Measurements from ENCODE around the gene THRB. TPM values are rescaled to one million over a fixed set of nuclear protein-coding genes. Genes with fewer than 3 reads are reported as not detected.

The THRB gene
- total and polyA plus RNA-seq, 2 experiments from 2014 or later: 3.3 to 5.1 TPM

DNA sequence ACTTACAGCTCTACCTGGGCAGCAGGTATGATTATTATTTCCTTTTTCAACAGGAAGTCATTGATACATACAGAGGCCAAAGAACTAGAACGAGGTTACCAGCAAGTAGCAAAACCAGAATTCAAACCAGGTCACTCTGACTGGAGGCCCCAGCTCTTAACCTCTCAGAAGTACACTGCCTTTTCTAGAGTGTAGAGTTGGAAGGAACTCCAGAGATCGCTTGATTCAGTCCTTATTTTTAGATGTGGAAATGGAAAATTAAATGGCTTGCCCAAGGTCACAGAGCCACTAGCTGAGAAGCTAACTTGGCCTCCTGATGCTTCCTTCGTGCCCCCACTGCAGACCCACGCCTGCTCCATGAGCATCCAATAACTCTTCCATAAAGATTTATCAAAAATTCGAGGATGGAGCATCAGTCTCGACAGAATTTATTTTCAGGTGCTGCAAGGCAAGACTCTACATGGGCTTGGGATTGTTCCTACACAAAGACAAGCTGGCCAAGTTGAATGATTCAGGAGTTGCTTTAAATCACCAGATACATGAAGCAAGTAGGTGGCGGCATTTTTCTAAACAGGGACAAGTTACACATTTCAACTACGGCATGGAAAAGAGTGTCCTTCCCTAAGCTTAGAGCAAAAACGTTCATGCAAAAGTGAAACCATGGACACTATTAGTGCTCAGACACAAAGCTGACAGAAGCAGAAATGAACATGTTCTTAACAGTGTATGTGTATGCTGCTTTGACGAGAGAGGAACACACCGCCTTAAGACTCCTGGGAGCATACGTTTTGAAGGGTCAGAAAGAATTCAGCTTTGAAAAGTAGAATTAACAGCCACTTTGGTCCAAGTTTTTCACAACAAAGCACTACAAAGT, 235.7 kb downstream of the THRB start:
- no peak for DNase-seq
- Histone ChIP-seq H3K9me2 (ENCODE audit: insufficient read depth) (no peaks in the 10 kb centered on the region), H3F3A (ENCODE audit: insufficient read depth) (peaks cover 11% of the 10 kb centered on the region; the same call in 1 of the 2 replicates), H3K79me2 (ENCODE audit: insufficient read depth) (no peaks in the 10 kb centered on the region), H2AFZ (no peak overlapping the region), H3K27ac (no peak overlapping the region), H3K9ac (no peak overlapping the region), H3K27me3 (replicated peaks; ENCODE audit: insufficient read depth) (no peaks in the 10 kb centered on the region), H3K4me2 (ENCODE audit: unreplicated experiment) (no peak overlapping the region), H4K20me1 (ENCODE audit: insufficient read depth) (no peaks in the 10 kb centered on the region), H3K4me1 (ENCODE audit: insufficient read depth) (peaks cover 21% of the 10 kb centered on the region), H3K36me3 (ENCODE audit: low read depth) (no peaks in the 10 kb centered on the region), H3K9me3 (ENCODE audit: low read depth) (no peaks in the 10 kb centered on the region), H3K4me3 (no peak overlapping the region)
- in situ Hi-C loops (cut with MboI): loop anchor here (25.0 kb wide), 1 partner anchor 428 kb away; no protein-coding TSS in a partner anchor
- WGBS, 2 experiments (ENCODE audit: low coverage in 1 of 2, low lambda C conversion rate in 2 of 2, missing lambda C conversion rate in 2 of 2): 83 to 88% methylated on average over 12 of the region's 12 CpGs
- TF ChIP-seq EZH2phosphoT487 (IDR thresholded peaks at IDR 0.05; ENCODE audit: insufficient read depth, low read depth): no peak
- no peak for TF ChIP-seq EZH2 (IDR thresholded peaks at IDR 0.05; ENCODE audit: insufficient read depth, poor library complexity, severe bottlenecking)

DNA sequence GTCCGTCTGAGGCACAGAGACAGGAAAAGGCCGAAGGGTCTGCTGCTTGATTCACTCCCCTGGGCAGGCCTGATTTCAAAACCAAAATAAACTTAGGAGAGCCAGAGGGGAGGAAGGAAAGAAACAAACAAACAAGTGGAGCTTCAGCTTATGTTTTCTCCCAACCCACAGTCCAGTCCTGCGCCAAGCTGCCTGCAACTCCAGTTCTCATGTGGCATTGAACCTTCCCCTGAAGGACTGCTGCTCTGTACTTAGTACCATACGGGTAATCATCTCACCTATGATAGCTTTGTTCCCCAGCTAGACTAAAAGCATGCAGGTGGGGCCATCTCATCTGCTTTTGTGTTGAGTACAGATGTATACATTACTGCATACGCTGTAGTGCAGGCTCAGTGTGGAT, 236.4 kb downstream of the THRB start:
- no peak overlapping the region for H3K9ac ChIP-seq
- peaks cover 17% of the 10 kb centered on the region for H3F3A ChIP-seq (ENCODE audit: insufficient read depth)
- WGBS, 2 experiments (ENCODE audit: low coverage in 1 of 2, low lambda C conversion rate in 2 of 2, missing lambda C conversion rate in 2 of 2): 95 to 98% methylated on average over 5 of the region's 5 CpGs
- H3K4me1 ChIP-seq (ENCODE audit: insufficient read depth): peaks cover 26% of the 10 kb centered on the region
- in situ Hi-C loops (cut with MboI): loop anchor here (25.0 kb wide), 1 partner anchor 429 kb away; no protein-coding TSS in a partner anchor
- no peaks in the 10 kb centered on the region for H3K9me2 ChIP-seq (ENCODE audit: insufficient read depth)
- no peaks in the 10 kb centered on the region for H4K20me1 ChIP-seq (ENCODE audit: insufficient read depth)
- H3K9me3 ChIP-seq (ENCODE audit: low read depth): no peaks in the 10 kb centered on the region
- no peaks in the 10 kb centered on the region for H3K79me2 ChIP-seq (ENCODE audit: insufficient read depth)
- DNase-seq: no peak
- no peaks in the 10 kb centered on the region for H3K36me3 ChIP-seq (ENCODE audit: low read depth)
- no peaks in the 10 kb centered on the region for H3K27me3 ChIP-seq (replicated peaks; ENCODE audit: insufficient read depth)
- H3K4me3 ChIP-seq: no peak overlapping the region
- no peak for TF ChIP-seq EZH2 (IDR thresholded peaks at IDR 0.05; ENCODE audit: insufficient read depth, poor library complexity, severe bottlenecking)
- no peak for TF ChIP-seq EZH2phosphoT487 (IDR thresholded peaks at IDR 0.05; ENCODE audit: insufficient read depth, low read depth)
- no peak overlapping the region for H3K4me2 ChIP-seq (ENCODE audit: unreplicated experiment)
- H3K27ac ChIP-seq: no peak overlapping the region
- no peak overlapping the region for H2AFZ ChIP-seq

DNA sequence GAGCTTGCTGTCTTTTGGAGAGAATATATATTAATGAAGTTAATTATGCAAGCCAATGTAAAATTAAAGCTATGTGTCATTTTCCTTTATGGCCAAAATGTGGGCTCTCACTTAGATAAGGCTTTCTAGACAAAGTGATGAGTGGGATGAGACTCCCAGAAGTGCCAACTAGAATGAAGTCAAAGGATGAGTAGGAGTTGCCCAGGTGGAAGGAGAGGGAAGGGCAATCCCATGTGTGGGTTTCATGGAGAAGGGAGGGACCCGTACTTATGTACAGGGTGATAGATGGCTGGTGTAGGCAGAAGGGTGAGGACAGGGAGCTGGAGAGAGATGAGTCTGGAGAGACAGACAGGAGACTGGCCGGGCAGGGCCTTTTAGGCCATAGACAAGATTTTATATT, 239.2 kb downstream of the THRB start:
- TF ChIP-seq EZH2phosphoT487 (IDR thresholded peaks at IDR 0.05; ENCODE audit: insufficient read depth, low read depth): no peak
- TF ChIP-seq EZH2 (IDR thresholded peaks at IDR 0.05; ENCODE audit: insufficient read depth, poor library complexity, severe bottlenecking): no peak
- WGBS, 2 experiments (ENCODE audit: low coverage in 1 of 2, low lambda C conversion rate in 2 of 2, missing lambda C conversion rate in 2 of 2): 96 to 97% methylated on average over 2 of the region's 2 CpGs
- Histone ChIP-seq H3K9me2 (ENCODE audit: insufficient read depth) (no peaks in the 10 kb centered on the region), H3K4me3 (no peak overlapping the region), H3K27me3 (replicated peaks; ENCODE audit: insufficient read depth) (no peaks in the 10 kb centered on the region), H3K4me1 (ENCODE audit: insufficient read depth) (peaks cover 26% of the 10 kb centered on the region), H3K9ac (no peak overlapping the region), H3K79me2 (ENCODE audit: insufficient read depth) (no peaks in the 10 kb centered on the region), H3K9me3 (ENCODE audit: low read depth) (no peaks in the 10 kb centered on the region), H3K36me3 (ENCODE audit: low read depth) (no peaks in the 10 kb centered on the region), H3F3A (ENCODE audit: insufficient read depth) (peaks cover 20% of the 10 kb centered on the region), H2AFZ (no peak overlapping the region), H3K27ac (no peak overlapping the region), H4K20me1 (ENCODE audit: insufficient read depth) (no peaks in the 10 kb centered on the region), H3K4me2 (ENCODE audit: unreplicated experiment) (peak overlapping the region; percentile 52)
- in situ Hi-C loops (cut with MboI): loop anchor here (25.0 kb wide), 1 partner anchor 432 kb away; no protein-coding TSS in a partner anchor
- no peak for DNase-seq

DNA sequence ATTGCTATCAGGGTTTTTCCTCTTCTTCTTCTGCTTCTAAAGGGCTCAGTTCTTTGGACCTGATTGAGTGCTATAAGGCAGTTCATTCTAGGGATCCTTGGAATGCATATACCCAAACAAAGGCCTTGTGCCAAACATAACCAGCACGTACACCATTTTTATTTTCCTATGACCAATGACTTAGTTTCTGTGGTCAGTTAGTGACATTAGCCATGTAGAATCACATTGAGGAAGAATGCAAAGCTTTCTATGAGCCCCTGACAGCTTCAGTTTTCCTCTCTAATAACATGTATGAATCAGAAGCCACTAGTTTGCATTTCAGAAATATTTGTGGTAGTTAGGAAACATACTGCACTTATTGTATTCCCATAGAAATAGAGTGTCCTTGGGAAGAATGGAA, 240.0 kb downstream of the THRB start:
- TF ChIP-seq EZH2phosphoT487 (IDR thresholded peaks at IDR 0.05; ENCODE audit: insufficient read depth, low read depth): 0 out of 2 replicates have a peak, but pooled peaks have one; percentile 51
- TF ChIP-seq EZH2 (IDR thresholded peaks at IDR 0.05; ENCODE audit: insufficient read depth, poor library complexity, severe bottlenecking): no peak
- Histone ChIP-seq H3K27ac (peak overlapping the region; percentile 39), H3K9ac (no peak overlapping the region), H3K9me3 (ENCODE audit: low read depth) (no peaks in the 10 kb centered on the region), H3K79me2 (ENCODE audit: insufficient read depth) (no peaks in the 10 kb centered on the region), H3K4me3 (no peak overlapping the region), H3F3A (ENCODE audit: insufficient read depth) (peaks cover 20% of the 10 kb centered on the region), H3K27me3 (replicated peaks; ENCODE audit: insufficient read depth) (no peaks in the 10 kb centered on the region), H3K4me2 (ENCODE audit: unreplicated experiment) (peak overlapping the region; percentile 52), H3K36me3 (ENCODE audit: low read depth) (no peaks in the 10 kb centered on the region), H3K4me1 (ENCODE audit: insufficient read depth) (peaks cover 21% of the 10 kb centered on the region), H3K9me2 (ENCODE audit: insufficient read depth) (no peaks in the 10 kb centered on the region), H2AFZ (no peak overlapping the region), H4K20me1 (ENCODE audit: insufficient read depth) (no peaks in the 10 kb centered on the region)
- in situ Hi-C loops (cut with MboI): loop anchor here (25.0 kb wide), 1 partner anchor 433 kb away; no protein-coding TSS in a partner anchor
- 0% methylated on average over 1 of the region's 1 CpG for WGBS, 2 experiments (ENCODE audit: low coverage in 1 of 2, low lambda C conversion rate in 2 of 2, missing lambda C conversion rate in 2 of 2)
- DNase-seq: peak; percentile 81

Data from GM23248 (cell line).